Activated CD4-positive, alpha-beta T cell treated with anti-CD3 and anti-CD28 coated beads, Interleukin-2, amount 50 U/mL, for 24 hours (primary cell): ENCODE data around the gene ZNF296.

Experiments used
- DNase-seq, 2 donors: peaks; one replicate each; pipeline ENCODE4 v3.0.0-alpha.2; 2020; ENCODE audit warnings: low read depth in 1 of 2, low spot score in 1 of 2

Gene ZNF296

DNA sequence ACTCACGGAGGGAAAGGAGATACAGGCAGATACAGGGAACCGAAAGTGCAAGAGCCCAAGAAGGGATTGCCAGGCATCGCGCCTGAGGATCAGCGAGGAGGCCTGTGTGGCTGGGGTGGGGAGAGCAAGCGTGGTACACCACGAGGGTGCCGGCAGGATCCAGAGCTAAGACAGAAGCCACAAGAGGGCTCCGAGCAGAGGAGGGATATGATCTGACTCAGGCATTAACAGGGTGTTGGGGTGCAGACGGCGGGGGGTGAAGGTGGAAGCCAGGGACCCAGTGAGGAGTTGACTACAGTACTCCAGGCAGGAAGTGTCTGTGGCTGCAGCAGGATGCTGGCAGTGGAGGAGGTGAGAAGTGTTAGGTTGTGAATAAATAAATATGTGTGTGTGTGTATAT lies 11.3 kb upstream of the ZNF296 start:
- no peak for DNase-seq

DNA sequence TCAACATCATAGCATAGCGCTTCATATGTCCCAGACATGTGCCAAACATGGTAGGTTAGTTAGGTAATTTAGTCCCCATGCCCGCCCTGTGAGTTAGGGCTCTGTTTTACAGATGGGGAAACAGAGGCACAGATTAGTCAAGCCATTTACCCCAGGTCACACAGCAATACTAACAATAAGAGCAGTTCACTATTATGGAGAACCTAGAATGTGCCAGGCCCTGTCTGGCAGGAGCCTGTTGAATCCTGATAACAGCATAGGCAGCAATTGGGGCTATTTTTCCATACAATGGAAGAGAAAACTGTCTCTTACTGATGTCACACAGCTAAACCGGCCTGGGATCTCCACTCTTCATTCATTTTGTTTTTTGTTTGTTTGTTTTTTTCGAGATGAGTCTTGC lies 10.2 kb upstream of the ZNF296 start:
- no peak for DNase-seq

DNA sequence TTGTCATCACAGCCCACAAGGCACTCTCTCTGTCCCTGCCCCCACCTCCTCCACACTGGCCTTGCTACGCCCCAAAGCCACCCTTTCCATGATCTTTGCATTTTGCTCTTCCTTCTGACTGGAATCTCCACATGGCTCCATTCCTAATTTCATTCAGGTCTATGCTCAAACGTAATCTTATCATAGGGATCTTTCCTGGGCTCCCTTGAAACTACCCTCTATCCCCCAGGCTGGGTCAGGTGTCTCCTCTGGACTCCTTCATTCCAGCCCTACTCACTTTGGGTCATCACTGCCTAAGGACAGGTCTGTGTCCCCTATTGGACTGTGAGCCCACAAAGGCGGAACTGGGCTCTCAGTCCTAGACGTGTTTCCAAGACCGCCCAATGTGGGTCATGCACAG lies 5.9 kb upstream of the ZNF296 start:
- no peak for DNase-seq

- DNase-seq, result no peak
Measured at GRCh38 chr19:45079911-45080370, 3.7 kb upstream of the ZNF296 start.

GRCh38 chr19:45079063-45079910 lies 3.0 kb upstream of the ZNF296 start, which contains the start of gene GEMIN7:
Gene GEMIN7 (plus strand): TSS chr19:45079260. CDS start chr19:45090115, 10,855 bp downstream.
- peak; percentile 73 to 77 for DNase-seq

GRCh38 chr19:45078390-45079062 lies 2.2 kb upstream of the ZNF296 start:
- DNase-seq, result no peak

DNA sequence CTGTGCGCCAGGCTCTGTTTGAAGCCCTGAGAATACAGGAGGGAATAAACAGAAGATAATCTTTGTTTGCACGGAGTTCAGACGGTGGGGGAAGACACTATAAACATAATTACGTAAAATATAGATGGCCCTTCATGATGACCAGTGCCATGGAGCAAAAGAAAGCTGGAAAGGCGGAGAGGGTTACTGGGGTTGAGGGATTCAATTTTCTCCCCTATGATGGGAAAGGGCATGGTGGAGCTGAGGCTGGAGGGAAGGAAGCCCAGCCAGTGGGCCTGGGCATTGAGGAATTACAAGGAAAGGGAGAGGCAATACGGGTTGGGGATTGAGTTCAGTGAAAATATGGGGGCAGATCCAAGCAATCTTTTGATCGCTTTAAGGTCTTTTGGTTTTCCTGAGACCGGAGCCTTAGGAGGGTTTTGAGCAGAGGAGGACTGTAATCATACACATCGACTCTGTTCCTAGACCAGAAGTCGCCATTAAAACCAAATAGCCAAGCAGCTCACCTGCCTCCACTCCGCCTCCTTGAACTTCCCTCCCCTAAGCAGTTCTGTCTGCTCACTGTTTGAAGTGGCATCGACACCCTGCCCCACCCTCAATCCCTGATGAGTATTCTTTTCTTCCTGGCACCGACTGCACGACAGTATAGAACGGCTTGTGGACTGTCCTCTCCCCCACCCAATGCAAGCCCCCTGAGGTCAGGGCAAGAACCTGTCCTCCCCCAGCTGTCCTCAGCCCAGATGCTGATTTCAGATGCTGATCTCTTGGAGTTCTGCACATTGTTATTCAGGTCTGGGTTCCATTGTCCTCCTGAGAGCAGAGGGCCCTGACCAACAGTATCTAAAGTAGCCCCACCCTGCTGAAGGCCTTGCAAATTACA lies 813 bp upstream of the ZNF296 start:
- no peak for DNase-seq

- no peak for DNase-seq
Measured at GRCh38 chr19:45075301-45076028, 813 bp downstream of the ZNF296 start.

DNA sequence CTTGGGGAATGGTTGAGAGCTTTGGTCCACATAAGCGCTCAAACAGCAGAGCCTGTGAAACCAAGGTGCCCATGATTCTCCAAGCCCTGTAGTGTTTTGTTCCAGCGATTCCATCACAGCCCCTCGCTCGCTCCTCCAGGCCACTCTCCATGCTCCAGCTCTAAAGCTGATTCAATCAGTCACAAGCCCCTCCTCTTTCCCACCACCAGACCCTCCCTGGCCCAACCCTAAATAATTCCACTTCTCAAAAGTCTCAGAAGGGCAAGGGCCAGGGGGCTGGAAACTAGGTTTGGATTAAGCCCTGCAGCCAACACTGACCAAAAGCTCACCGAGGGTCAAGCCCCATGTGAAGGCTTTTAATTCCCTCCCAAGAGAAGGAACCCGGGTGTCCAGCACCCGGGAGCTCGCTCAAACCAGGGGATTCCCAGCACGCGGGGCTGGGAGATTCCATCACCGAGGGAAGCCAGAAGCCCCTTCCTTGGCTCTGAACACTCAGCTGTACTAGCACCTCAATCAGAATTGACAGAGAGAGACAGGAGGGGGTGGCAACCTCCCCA lies 1.5 kb downstream of the ZNF296 start:
- DNase-seq, result no peak

DNA sequence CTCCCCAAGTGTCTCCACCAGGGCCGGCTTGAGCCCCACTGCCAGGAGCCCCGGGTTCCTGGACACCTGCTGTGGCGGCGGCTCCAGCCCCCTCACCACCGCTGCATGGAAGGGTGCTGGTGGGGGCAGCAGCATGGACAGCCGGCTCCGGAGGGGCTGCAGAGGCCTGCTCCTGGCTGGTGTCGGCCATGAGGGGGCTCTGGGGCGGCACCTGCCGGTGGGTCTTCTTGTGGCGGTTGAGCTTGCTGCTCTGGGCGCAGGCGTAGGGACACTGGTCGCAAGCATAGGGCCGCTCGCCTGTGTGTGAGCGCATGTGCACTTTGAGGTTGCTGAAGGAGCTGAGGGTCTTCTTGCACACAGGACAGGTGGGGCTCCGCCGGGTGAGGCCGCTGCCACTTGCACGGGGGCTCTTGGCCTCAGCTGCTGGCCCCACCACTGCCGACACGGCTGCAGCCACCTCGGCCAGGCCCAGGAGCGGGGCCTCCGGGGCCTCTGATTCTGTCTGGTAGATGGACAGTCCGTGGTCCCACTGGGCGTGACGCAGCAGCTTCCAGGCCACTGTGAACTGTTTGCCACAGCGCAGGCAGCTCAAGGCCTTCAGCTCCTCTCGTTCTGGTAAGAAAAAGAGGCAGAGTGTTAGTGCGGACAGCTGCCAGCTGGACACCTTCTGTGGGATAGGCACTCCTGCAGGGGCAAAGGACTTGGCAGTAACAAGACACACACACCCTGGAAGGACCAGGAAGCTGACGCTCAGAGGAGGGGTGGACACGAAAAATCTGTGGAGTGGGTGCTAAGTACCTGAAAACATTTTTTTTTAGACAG lies 4.1 kb downstream of the ZNF296 start:
- no peak for DNase-seq

- DNase-seq, result no peak
Measured at GRCh38 chr19:45071545-45071938, 4.7 kb downstream of the ZNF296 start.

DNA sequence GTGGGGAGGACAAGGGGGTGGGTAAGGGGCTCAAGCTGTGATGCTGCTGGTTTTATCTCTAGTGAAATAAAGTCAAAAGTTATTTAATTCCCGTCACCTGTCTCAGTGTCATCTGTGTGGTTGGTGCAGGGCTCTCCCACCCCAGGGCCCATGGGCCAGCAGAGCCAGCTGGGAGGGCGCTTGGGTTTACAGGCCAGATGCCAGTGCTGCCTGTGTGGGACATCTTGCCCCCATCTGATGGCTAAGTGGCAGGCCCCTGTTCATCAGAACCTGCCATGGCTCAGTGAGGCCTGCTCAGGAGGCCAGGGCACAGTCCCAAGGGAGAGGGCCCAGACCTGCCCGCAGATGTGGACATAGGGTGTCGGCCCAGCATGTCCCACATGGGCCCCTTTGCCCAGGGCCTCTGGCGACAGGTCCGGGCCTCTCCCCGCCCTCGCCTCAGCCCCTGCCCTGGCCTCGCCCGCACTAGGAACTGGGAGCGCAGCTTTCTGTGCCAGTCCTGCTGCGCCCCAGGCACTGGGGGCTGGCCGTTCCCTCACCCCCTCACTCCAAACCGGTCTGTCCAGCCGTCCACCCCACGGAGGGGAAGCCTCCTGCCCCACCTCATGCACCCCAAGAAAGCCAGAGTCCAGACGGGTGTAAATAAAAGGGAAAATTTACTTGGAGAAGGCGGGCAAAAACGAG lies 5.3 kb downstream of the ZNF296 start:
- no peak for DNase-seq

- no peak for DNase-seq
Measured at GRCh38 chr19:45070214-45070613, 6.1 kb downstream of the ZNF296 start.

DNA sequence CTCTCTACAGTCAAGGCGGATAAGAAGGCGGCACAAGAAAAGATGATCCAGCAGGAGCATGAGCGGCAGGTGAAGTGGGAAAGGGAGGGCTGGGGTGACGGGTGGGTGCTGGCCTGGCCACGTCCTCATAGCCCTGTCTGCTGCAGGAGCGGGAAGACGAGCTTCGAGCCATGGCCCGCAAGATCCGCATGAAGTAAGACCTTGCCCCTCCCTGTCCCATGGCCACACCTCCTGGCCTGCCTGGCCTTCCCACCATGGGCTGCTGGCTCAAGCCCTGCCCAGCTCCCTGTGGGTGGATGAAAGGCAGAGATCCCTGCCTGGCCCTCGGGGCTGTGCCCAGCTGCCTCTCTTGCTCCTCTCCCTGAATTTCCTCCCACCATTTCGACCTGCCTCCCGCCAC lies 7.2 kb downstream of the ZNF296 start:
- DNase-seq, result no peak

GRCh38 chr19:45068041-45068440 lies 8.2 kb downstream of the ZNF296 start:
- DNase-seq, result no peak

- DNase-seq, result no peak
Measured at GRCh38 chr19:45066921-45067661, 9.2 kb downstream of the ZNF296 start.

GRCh38 chr19:45063851-45064801 lies 12.2 kb downstream of the ZNF296 start:
- no peak for DNase-seq
